ENCODE data around the gene ANKRD13B.

The ANKRD13B gene

DNA sequence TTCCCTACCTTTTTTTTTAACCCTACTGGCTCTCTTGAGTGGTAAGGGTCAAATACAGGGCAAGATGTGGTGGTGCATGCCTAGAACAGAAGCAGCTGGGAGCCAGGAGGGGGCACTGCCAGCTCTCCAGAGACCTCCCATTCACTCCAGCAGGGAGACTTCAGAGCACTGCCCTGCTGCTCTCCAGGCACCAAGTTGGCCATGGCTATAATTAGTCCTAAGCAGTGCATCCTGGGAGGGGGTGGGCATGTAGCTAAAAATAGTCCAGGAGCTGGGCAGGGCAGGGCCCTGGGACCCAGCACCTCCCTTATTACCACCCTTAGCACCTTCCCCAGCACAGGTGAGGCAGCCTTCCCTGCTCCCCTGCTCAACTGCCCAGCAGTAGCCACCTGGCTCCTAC is 26.3 kb downstream of the ANKRD13B start:
- TF ChIP-seq, protein P1, sequence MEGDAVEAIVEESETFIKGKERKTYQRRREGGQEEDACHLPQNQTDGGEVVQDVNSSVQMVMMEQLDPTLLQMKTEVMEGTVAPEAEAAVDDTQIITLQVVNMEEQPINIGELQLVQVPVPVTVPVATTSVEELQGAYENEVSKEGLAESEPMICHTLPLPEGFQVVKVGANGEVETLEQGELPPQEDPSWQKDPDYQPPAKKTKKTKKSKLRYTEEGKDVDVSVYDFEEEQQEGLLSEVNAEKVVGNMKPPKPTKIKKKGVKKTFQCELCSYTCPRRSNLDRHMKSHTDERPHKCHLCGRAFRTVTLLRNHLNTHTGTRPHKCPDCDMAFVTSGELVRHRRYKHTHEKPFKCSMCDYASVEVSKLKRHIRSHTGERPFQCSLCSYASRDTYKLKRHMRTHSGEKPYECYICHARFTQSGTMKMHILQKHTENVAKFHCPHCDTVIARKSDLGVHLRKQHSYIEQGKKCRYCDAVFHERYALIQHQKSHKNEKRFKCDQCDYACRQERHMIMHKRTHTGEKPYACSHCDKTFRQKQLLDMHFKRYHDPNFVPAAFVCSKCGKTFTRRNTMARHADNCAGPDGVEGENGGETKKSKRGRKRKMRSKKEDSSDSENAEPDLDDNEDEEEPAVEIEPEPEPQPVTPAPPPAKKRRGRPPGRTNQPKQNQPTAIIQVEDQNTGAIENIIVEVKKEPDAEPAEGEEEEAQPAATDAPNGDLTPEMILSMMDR (IDR thresholded peaks at IDR 0.05; ENCODE audit: low read length, missing control alignments) = peak; percentile 27
- H3K4me3 ChIP-seq (replicated peaks; ENCODE audit: low read depth, low read length) = no peak overlapping the region
- peak; percentile 41 for DNase-seq (ENCODE audit: low read depth)

DNA sequence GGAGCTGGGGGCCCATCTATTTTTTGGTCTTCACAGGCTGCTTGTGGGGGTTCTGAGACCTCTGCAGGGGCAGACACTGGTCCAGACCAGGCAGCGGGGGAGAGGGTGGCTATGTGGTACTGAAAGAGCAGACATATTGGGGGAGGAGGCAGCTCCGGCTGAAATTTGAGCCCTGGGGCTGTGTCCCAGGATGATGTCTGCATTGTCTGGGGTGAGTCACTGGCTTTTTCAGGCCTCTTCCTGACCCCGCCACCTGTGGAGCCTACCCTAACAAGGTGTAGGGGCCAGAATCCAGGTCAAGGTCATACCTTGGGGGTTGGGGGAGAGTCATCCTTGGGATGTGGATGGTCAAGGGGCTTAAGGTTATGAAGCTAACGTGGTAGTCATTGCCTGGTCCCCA is 27.3 kb downstream of the ANKRD13B start:
- H3K4me3 ChIP-seq (replicated peaks; ENCODE audit: low read depth, low read length) = no peak overlapping the region
- TF ChIP-seq, protein P1 (IDR thresholded peaks at IDR 0.05; ENCODE audit: low read length, missing control alignments) = no peak
- no peak for DNase-seq (ENCODE audit: low read depth)

DNA sequence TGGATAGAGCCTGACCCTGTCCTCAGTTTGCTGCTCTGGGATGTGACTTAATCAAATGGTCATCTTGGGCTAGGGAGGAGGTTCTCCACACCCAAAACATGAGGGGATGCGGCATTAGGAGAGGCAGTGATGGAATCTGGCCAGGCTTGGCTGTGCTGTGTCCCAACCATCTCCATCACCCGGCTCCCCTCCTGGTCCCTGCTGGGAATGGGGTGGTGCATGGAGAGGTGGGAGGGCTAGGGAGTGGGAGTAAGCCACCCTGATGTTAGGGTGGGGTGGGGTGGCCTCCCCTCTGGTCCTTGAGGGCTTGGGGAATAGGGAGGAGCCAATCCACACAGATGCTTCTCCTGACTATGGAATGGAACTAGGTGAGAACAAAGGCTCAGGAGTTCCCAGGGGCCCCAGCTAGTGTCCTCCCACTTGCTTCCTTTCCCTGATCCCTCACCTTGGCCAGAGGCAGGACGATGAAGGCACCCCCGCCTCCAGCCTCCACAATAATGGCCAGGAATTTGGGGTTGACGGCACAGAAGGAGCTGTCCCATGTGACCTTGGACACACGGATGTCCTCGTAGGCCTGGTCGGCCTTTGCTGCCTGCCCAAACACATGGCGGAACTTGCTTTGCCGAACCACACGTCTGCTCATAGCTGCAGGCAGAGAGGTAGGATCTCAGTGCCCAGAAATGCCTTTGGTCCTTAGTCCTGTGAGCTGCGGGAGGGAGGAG is 28.0 kb downstream of the ANKRD13B start:
- H3K4me3 ChIP-seq (replicated peaks; ENCODE audit: low read depth, low read length) = no peak overlapping the region
- TF ChIP-seq, protein P1 (IDR thresholded peaks at IDR 0.05; ENCODE audit: low read length, missing control alignments) = no peak
- no peak for DNase-seq (ENCODE audit: low read depth)

DNA sequence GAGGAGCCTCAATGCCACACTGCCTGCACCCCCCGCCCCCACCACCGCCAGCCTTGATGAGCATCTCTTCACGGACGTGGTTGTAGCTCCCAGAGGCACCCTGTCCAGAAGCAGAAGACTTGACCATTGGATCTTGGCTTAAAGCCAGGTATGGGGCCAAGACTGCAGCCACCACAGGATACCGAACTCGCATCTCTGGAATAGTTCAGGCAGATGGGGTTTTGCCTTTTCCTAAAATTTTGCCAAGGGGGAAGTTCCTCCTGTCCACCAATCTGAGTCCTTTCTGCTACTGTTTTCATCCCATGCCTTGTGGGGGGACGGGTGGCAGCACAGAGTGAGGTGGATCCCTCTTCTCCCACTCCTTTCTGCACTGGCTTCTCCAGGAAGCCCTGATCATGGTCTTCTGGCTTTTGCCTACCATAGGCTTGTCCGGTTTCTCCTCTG is 28.8 kb downstream of the ANKRD13B start:
- peak overlapping the region; percentile 76 for H3K4me3 ChIP-seq (replicated peaks; ENCODE audit: low read depth, low read length)
- no peak for DNase-seq (ENCODE audit: low read depth)
- TF ChIP-seq, protein P1 (IDR thresholded peaks at IDR 0.05; ENCODE audit: low read length, missing control alignments) = no peak

DNA sequence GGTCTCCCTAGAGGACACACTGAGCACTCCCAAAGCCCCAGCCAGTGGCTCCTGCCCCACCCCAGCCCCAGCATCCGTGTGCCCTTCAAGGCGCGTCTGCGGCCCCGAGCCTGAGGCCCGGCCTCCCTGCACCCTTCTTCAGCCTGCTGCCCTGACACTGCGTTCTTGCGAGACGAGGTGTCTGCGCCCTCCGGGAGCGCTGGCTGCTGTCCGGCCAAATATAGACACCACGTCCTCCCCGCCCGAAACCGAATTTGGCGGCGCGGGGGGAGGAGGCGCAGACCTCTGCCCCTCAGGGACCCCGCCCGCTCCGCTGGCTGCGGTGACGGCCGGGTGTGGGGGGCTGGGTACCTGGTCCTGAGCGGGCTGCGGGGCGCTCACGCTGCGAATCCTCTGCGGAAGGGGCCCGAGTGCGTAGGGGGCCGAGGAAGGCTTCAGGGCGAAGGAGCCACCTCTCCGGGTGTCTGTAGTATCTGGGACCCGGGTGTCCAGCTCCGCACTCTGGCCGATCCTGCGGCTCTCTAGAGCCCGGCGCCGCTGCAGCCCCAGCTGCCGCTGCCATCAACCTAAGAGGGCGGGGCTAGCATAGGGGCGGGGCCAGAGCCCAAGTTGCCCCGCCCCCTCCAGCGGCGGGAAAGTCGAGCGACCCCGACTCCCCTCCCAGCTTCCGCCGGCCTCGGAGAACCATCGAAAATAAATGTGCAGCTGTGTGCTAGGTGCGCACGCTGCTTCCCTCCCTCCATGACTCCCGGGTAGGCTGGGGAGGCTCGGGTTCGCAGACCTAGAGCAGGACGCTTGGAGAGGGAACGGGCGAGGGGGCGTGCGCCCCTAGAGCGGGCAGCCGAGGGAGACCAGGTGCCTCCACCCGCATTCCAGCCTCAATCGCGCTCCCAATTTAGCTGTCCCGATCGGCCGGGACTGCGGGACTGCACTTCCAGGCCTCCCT is 29.7 kb downstream of the ANKRD13B start, which contains the start of gene CORO6:
Gene CORO6, minus strand, starts transcription at position 576 of the 946 bp plus-strand sequence. CDS start 1,491 bp downstream, outside the sequence.
- H3K4me3 ChIP-seq (replicated peaks; ENCODE audit: low read depth, low read length) = peak within 1 kb of the TSS; percentile 76
- TF ChIP-seq, protein P1 (IDR thresholded peaks at IDR 0.05; ENCODE audit: low read length, missing control alignments) = no peak
- DNase-seq (ENCODE audit: low read depth) = peak; percentile 48

GRCh38 chr17:29623283-29623647 is 30.3 kb downstream of the ANKRD13B start:
- TF ChIP-seq, protein P1 (IDR thresholded peaks at IDR 0.05; ENCODE audit: low read length, missing control alignments) = no peak
- H3K4me3 ChIP-seq (replicated peaks; ENCODE audit: low read depth, low read length) = peak overlapping the region; percentile 76
- no peak for DNase-seq (ENCODE audit: low read depth)

Data from fibroblast of pulmonary artery (primary cell).